HUES48 (cell line): Measurements from ENCODE around the gene HCK.
"Not testable (repeated sequence)": the region's sequence is repeated elsewhere in the genome, so short reads cannot be mapped to it uniquely, and the experiment has no call there.

ENCODE experiments used
- H3K27ac ChIP-seq: one replicate; pipeline ENCODE4 v1.7.0; 2013; ENCODE audit warnings: low read depth, low read length, inconsistent platforms
- H3K27me3 ChIP-seq: 2 replicates; pipeline ENCODE4 v1.6.1; 2013; ENCODE audit warnings: mild to moderate bottlenecking, low read length; ENCODE audit not compliant: control insufficient read depth, insufficient read depth
- H3K36me3 ChIP-seq: 2 replicates; pipeline ENCODE4 v1.6.1; 2013; ENCODE audit warnings: low read length; ENCODE audit not compliant: control insufficient read depth, insufficient read depth
- H3K4me1 ChIP-seq: 2 replicates; pipeline ENCODE4 v1.6.1; 2013; ENCODE audit warnings: mild to moderate bottlenecking, low read length; ENCODE audit not compliant: control insufficient read depth, insufficient read depth
- H3K4me3 ChIP-seq: 2 replicates; pipeline ENCODE4 v1.5.1; 2013; ENCODE audit warnings: mild to moderate bottlenecking, low read depth, low read length
- H3K9ac ChIP-seq: 2 replicates; pipeline ENCODE4 v1.6.1; 2013; ENCODE audit warnings: mild to moderate bottlenecking, low read depth, low read length, moderate library complexity
- H3K9me3 ChIP-seq: 2 replicates; pipeline ENCODE4 v1.6.1; 2013; ENCODE audit warnings: low read length; ENCODE audit not compliant: control insufficient read depth, insufficient read depth

Gene HCK

GRCh38 chr20:32116796-32117195 lies 64.8 kb downstream of the HCK start:
- H3K27ac ChIP-seq, H3K27me3 ChIP-seq, H3K36me3 ChIP-seq, H3K9ac ChIP-seq, H3K9me3 ChIP-seq, H3K4me1 ChIP-seq, H3K4me3 ChIP-seq: not testable (repeated sequence)

- not testable (repeated sequence) for H3K4me3 ChIP-seq, H3K27ac ChIP-seq, H3K36me3 ChIP-seq, H3K9me3 ChIP-seq, H3K27me3 ChIP-seq, H3K9ac ChIP-seq, H3K4me1 ChIP-seq
Measured at GRCh38 chr20:32118427-32118826, 66.4 kb downstream of the HCK start.

GRCh38 chr20:32119734-32120133 lies 67.7 kb downstream of the HCK start:
- Histone ChIP-seq H3K4me3 (no peak overlapping the region), H3K4me1 (peaks cover 7% of the 10 kb centered on the region; the same call in 1 of the 2 replicates), H3K9ac (no peak overlapping the region), H3K36me3 (peaks cover 5% of the 10 kb centered on the region; the same call in 1 of the 2 replicates), H3K9me3 (peaks cover 5% of the 10 kb centered on the region; the same call in 1 of the 2 replicates), H3K27ac (no peak overlapping the region), H3K27me3 (no peaks in the 10 kb centered on the region)

GRCh38 chr20:32121908-32122307 lies 69.9 kb downstream of the HCK start:
- H3K27me3 ChIP-seq, H3K36me3 ChIP-seq, H3K4me3 ChIP-seq, H3K4me1 ChIP-seq, H3K9ac ChIP-seq, H3K9me3 ChIP-seq, H3K27ac ChIP-seq: not testable (repeated sequence)

- no peak overlapping the region for H3K4me3 ChIP-seq
- H3K27ac ChIP-seq: no peak overlapping the region
- no peak overlapping the region for H3K9ac ChIP-seq
- peaks cover 7% of the 10 kb centered on the region for H3K4me1 ChIP-seq
- H3K27me3 ChIP-seq: no peaks in the 10 kb centered on the region
- peaks cover 5% of the 10 kb centered on the region; the same call in 1 of the 2 replicates for H3K9me3 ChIP-seq
- 0 out of 2 replicates have a peak, but pooled peaks cover 3% of the 10 kb centered on the region for H3K36me3 ChIP-seq
Measured at GRCh38 chr20:32123088-32123487, 71.0 kb downstream of the HCK start.

GRCh38 chr20:32124916-32125454 lies 72.9 kb downstream of the HCK start:
- H3K4me3 ChIP-seq: no peak overlapping the region

GRCh38 chr20:32125506-32125905 lies 73.5 kb downstream of the HCK start:
- H3K4me3 ChIP-seq: no peak overlapping the region
- H3K4me1 ChIP-seq: peaks cover 7% of the 10 kb centered on the region
- H3K36me3 ChIP-seq: 0 out of 2 replicates have a peak, but pooled peaks cover 3% of the 10 kb centered on the region
- no peak overlapping the region for H3K9ac ChIP-seq
- no peak overlapping the region for H3K27ac ChIP-seq
- no peaks in the 10 kb centered on the region for H3K27me3 ChIP-seq
- peaks cover 5% of the 10 kb centered on the region; the same call in 1 of the 2 replicates for H3K9me3 ChIP-seq

More at GRCh38 chr20:32124916-32125454, 72.9 kb downstream of the HCK start:
- H3K27me3 ChIP-seq: no peaks in the 10 kb centered on the region
- no peak overlapping the region for H3K27ac ChIP-seq
- H3K36me3 ChIP-seq: 0 out of 2 replicates have a peak, but pooled peaks cover 3% of the 10 kb centered on the region
- peaks cover 7% of the 10 kb centered on the region for H3K4me1 ChIP-seq
- no peak overlapping the region for H3K9ac ChIP-seq
- peaks cover 5% of the 10 kb centered on the region; the same call in 1 of the 2 replicates for H3K9me3 ChIP-seq

- Histone ChIP-seq H3K27me3 (no peaks in the 10 kb centered on the region), H3K9ac (no peak overlapping the region), H3K4me1 (peaks cover 7% of the 10 kb centered on the region), H3K36me3 (0 out of 2 replicates have a peak, but pooled peaks cover 3% of the 10 kb centered on the region), H3K27ac (no peak overlapping the region), H3K4me3 (no peak overlapping the region), H3K9me3 (peaks cover 5% of the 10 kb centered on the region; the same call in 1 of the 2 replicates)
Measured at GRCh38 chr20:32126919-32127318, 74.9 kb downstream of the HCK start.

GRCh38 chr20:32127347-32127746 lies 75.3 kb downstream of the HCK start:
- Histone ChIP-seq H3K9ac (no peak overlapping the region), H3K36me3 (0 out of 2 replicates have a peak, but pooled peaks cover 3% of the 10 kb centered on the region)

GRCh38 chr20:32128167-32128566 lies 76.1 kb downstream of the HCK start:
- Histone ChIP-seq H3K4me1 (peaks cover 7% of the 10 kb centered on the region), H3K27ac (no peak overlapping the region), H3K4me3 (no peak overlapping the region), H3K27me3 (no peaks in the 10 kb centered on the region), H3K9ac (no peak overlapping the region), H3K36me3 (peaks cover 6% of the 10 kb centered on the region; the same call in 1 of the 2 replicates), H3K9me3 (peaks cover 4% of the 10 kb centered on the region; the same call in 1 of the 2 replicates)

More at GRCh38 chr20:32127347-32127746, 75.3 kb downstream of the HCK start:
- no peak overlapping the region for H3K27ac ChIP-seq
- H3K4me1 ChIP-seq: peaks cover 7% of the 10 kb centered on the region
- no peak overlapping the region for H3K4me3 ChIP-seq
- no peaks in the 10 kb centered on the region for H3K27me3 ChIP-seq
- peaks cover 5% of the 10 kb centered on the region; the same call in 1 of the 2 replicates for H3K9me3 ChIP-seq

GRCh38 chr20:32129863-32130262 lies 77.8 kb downstream of the HCK start:
- Histone ChIP-seq H3K4me3 (no peak overlapping the region), H3K27ac (no peak overlapping the region), H3K27me3 (no peaks in the 10 kb centered on the region), H3K9ac (no peak overlapping the region), H3K36me3 (peaks cover 8% of the 10 kb centered on the region; the same call in 1 of the 2 replicates), H3K4me1 (peaks cover 7% of the 10 kb centered on the region), H3K9me3 (no peaks in the 10 kb centered on the region)
